Epidermal melanocyte (primary cell): ENCODE measurements around the gene CSNK2A1.

ENCODE experiments used
- DNase-seq: peaks from one replicate; pipeline ENCODE4 v3.0.0; 2011; ENCODE audit warnings: low spot score; ENCODE audit not compliant: insufficient read length

Gene CSNK2A1

DNA sequence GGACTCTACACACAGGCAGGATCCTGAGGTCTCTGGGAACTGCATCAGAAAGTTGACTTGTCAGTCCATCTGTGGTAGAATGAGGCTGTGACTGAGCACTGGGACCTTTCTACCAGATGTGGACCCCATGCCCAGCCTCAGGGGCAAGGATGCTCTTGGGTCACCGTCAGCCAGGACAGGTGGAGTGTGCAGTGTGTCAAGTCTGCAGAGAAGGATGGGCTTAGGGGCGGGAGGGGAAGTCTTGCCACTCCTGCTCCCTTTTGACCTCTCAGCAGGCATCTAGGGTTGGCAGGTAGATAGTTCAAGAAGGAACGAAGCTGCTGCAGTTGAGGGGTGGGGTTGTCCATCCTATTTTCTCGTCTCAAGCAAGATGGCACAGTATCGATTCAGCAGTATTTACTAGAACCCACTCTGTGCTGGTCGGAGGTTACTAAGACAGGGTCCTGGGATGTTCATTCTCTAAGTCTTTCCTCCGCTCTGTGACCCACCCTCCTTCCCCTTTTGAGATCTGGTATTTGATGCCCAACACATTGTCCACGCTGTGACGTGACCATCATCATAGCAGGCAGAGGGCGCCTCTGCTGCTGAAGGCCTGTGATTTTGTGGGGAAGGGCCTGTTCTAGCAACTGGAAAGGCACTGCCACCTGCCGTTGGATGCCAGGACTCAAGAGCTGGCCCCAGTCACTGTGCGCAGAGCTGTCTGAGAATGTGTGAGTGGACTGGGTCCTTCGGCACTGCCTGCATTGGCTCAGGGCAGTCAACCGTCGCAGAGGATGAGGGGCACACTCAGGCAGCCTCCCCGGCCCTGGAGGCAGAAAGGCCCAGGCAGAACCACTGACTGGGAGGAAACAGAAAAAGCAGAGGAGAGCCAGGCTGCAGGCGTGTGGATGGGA is 112.3 kb downstream of the CSNK2A1 start:
- peak; percentile 39 for DNase-seq

DNA sequence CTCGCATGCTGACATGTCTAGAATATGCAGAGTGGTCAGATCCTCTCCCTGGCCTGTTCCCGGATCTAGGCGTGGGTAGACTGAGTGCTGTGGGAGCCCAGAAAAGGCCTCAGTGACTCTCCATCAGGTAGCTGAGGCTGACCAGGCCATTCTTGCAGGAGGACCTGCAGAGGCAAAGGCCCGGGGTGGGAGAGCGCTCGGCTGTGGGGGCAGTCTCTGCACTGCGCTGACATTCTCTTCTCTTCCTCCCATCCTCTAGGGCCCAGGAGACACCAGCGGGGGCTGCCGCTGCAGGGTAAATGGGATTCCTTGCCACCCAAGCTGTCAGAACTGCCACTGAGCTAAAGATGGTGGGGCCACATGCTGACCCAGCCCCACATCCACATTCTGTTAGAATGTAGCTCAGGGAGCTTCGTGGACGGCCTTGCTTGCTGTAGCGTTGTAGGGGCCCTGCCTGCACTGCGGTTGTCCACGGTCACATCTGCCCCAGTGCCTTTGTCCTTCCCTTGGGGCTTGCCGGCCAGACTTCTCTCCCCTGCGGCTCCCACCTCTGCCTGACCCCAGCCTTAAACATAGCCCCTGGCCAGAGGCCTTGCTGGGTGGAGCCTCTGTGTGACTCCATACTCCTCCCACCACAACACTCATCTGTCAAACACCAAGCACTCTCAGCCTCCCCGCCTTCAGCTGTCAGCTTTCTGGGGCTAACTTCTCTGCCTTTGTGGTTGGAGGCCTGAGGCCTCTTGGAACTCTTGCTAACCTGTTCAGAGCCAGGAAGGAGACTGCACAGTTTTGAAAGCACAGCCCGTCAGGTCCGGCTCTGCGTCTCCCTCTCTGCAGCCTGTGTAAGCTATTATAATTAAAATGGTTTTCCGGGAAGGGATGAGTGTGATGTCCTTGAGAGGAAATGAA is 113.2 kb downstream of the CSNK2A1 start:
- no peak for DNase-seq

DNA sequence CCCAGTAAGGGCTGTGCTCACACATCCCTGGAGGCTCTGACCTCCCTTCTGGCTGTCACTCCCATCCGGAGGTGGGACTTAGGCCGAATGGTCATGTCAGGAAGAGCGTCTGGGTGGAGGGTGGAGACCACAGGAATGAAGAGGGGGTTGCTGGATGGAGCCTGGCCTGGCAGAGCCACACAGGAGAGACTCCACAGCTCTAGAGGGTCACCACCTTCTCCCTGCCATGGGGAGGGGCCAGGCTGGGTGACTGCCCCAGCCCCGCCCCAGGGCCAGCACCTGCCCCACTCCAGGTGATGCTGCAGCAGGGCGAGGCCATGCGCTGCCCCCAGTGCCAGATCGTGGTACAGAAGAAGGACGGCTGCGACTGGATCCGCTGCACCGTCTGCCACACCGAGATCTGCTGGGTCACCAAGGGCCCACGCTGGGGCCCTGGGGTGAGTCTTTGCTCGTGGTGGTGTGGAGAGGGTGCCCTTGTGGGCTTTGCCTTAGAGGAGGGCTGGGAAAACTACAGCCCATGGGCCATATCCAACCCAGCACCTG is 114.9 kb downstream of the CSNK2A1 start:
- DNase-seq, result no peak

DNA sequence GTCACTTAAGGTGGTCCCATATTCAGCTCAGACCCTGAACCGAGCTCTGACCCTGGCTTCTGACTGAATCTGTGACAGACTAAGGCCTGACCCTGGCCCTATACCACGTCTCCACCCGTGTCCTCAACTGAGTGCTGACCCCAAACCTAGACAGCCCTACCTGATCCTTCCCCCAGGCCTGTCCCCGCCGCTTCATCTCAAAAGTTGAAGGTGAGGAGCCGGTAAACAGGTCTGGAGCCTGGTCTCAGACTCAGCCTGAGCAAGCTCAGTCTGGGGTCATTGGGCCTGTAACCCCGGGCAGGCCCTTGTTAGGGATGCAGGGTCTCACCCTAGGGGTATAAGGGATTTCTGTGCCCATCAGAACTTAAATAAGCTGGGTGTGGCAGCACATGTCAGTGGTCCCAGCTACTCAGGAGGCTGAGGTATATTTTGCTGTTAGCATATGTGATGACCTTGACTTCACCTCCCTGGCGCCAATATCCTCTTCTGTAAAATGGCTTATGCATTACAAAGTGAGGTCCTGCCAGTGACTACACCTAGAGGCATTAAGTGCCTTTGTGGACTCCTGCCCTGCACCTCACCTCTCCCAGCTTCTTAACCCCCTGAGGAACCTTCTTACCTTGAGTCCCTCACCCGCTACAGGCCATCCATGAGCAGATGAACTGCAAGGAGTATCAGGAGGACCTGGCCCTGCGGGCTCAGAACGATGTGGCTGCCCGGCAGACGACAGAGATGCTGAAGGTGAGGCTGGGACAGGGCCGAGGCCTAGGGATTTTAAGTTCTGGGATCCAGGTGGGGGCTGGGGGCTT is 115.5 kb downstream of the CSNK2A1 start:
- no peak for DNase-seq

GRCh38 chr20:427401-427800 is 116.2 kb downstream of the CSNK2A1 start:
- DNase-seq, result no peak

- no peak for DNase-seq
Observed at GRCh38 chr20:426566-426965, 117.0 kb downstream of the CSNK2A1 start.
